Stimulated activated CD8-positive, alpha-beta memory T cell treated with anti-CD3 and anti-CD28 coated beads, Interleukin-12 subunit alpha, Interleukin-12 subunit beta, amount 100 ng/mL, for 1 hour (primary cell): ENCODE results near the gene SSR1.

Experiments
- DNase-seq: peaks from one replicate; pipeline ENCODE4 v3.0.0-alpha.2; 2020; ENCODE audit warnings: low read depth

SSR1 gene

GRCh38 chr6:7258231-7258763 lies 54.7 kb downstream of the SSR1 start:
- no peak for DNase-seq

GRCh38 chr6:7257521-7258230 lies 55.3 kb downstream of the SSR1 start:
- DNase-seq: no peak

DNA sequence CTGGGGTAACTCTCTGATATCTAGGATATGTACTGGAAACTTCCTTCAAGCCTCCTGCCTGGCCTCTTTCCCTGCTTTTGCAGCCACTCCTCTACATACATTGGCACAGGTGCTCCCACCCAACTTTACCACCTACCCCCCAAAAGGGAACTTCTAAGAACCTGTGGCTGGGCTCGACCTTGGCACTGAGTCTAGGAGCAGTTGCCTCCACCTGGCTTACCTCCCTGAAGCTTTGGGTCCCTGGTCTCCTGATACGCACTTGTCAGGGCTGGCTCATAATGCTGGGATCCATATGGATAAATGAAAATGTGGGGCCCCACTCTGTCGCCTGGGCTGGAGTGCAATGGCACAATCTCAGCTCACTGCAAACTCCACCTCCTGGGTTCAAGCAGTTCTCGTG lies 56.2 kb downstream of the SSR1 start:
- no peak for DNase-seq

DNA sequence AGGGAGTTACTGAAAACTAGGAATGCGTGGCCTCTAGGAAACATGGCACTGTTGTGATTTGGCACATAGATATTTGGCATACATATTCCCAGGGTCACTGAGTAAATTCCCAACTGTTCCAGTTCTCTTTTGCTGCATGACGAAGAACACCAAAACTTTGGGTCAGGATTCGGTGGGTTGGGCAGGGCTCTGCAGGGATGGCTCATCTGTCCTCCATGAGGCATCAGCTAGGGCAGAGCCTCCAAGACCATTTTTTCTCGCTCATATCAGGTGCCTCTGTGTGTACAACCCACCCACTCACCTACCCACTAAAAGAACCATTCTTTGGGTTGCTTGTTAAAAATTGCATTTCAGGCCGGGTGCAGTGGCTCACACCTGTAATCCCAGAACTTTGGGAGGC lies 57.1 kb downstream of the SSR1 start:
- DNase-seq: no peak

DNA sequence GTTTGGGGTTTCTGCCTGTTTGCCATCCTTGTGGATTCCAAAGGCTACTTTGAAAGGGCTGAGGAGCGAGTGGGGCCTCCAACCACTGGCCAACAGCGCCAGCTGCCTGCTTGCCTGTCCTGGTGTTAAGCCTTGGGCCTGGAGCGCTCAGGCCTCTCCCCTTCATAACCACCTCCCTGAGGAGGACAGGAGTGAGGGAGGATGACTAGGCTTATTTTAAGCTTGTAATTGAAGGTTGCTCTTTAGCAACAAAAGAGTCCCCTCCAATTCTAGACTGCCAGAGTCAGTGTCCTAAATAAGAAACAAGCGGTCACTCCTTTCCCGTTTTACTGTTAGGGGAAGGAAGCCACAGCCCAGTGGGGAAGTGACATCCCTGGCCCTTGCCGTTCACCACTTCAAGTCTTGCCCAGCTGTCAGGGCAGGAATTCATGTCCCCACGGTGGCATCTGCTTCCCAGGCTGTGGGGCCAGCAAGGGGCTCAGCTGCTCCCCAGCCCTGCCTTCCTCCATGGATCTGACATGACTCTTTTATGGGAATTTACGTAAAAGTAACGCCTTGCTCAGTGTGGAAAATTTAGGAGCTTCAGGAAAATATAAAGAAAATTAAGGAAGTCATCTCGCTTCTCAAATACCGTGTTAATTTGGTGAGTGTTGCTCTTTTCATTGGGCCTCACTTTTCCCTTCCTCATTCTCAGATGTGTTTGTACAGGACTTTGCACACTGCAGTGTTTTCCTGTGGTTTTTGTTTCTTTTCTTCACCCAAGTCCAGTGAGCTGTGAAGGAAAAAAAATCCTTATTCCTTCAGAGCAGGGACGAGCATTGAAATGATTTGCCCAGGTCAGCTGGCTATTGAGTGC lies 57.8 kb downstream of the SSR1 start:
- no peak for DNase-seq

- DNase-seq: no peak
Observed at GRCh38 chr6:7252390-7252789, 60.6 kb downstream of the SSR1 start.

DNA sequence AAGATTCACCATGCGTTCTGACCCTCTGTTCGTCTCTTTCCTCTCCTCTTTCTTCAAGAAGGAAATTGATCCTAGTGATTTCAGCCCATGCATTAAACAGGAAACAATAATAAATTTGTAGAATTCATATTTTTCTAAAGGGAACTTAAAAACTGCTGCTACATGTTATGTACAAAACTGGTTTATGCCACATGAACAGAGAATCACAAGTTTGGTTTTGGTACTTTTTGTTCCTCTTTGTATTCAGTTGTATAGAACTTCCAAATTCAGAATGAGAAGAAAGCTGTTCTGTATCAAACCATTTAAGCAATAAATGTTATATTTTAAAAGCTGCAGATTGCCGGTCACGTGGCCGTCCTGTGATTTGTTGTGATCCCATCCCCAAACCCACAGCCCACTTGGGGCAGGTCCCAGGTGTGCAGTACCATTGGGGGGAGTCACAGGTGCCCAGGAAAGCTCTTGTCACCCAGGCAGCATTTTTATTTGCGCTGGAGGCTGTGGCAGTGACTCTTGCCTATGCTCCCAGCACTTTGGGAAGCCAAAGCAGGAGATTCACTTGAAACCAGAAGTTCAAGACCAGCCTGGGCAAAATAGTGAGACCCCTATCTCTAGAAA lies 61.2 kb downstream of the SSR1 start:
- DNase-seq: no peak

GRCh38 chr6:7250812-7251211 lies 62.2 kb downstream of the SSR1 start:
- no peak for DNase-seq

GRCh38 chr6:7249946-7250643 lies 62.9 kb downstream of the SSR1 start:
- no peak for DNase-seq

DNA sequence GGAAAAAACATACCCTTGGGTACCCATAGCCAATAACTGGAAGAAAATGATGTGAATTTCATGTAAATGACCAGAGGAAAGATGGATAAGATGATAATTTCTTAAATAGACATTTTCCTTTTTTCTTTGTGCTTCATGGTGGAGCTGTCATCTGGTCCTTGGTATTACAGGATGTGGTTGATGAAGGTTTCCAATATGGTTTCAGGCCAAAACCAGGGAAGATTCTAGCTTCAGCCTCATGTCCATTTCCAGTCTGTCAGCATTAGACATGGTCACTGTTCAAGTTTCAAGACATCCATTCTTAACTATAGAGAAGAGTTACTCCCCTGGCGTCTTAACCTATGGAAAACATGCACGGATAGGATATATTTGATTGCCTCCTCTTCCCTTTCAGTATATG lies 63.6 kb downstream of the SSR1 start:
- no peak for DNase-seq

DNA sequence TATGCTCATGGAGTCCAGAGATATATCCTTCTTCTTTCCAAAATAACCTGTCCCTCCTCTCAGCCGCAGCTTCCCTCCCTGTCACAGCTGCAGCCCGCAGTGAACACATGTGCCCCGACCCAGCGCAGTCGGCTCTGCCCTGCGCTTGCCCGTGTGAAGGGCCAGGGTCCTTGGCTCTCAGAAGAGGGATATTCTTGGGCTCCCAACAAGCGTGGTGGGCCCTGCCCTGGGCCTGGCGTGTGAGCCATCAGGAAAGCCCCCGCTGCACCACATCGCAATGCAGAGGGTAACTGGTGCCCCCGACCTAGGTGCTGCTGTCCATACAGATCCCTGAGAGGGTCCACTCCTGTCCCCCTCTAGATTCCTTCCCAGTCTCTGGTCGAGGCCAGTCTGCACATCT lies 65.2 kb downstream of the SSR1 start:
- no peak for DNase-seq

GRCh38 chr6:7247179-7247456 lies 65.9 kb downstream of the SSR1 start:
- DNase-seq: no peak

GRCh38 chr6:7246401-7247178 lies 66.4 kb downstream of the SSR1 start:
- DNase-seq: no peak

DNA sequence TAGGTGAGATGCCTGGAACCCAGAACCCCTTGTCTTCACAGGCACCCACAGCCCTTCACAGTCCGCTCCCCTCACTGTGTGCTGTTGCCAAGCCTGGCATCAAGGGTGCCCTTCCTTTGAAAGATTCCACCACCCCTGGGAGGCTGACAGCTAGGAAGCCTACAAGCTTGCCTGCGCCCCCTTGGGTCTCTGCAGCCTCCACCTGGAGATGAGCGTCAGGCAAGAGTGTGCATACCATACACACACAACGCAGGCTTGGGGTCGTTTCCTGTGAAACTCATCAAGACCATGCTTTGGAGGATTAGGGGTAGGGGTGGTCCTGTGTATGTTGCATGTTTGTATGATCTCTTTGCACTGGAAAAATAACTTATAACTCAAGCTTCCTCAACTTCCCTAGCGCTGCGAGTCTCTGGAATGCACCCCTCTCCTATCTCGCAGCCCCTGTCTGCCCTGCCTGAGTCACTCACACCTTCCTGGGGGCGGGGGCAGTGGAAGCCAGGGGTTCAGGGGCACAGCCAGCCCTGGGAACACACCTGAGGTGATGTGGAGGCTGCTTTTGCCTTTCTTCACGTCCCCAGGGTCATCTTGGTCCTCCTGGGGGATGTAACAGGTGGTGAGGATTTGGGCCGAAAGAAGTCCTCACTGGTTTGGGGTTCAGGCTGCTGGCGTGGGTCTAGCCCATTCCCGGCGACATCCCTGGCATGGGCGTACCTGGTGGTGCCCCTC lies 67.2 kb downstream of the SSR1 start:
- no peak for DNase-seq

DNA sequence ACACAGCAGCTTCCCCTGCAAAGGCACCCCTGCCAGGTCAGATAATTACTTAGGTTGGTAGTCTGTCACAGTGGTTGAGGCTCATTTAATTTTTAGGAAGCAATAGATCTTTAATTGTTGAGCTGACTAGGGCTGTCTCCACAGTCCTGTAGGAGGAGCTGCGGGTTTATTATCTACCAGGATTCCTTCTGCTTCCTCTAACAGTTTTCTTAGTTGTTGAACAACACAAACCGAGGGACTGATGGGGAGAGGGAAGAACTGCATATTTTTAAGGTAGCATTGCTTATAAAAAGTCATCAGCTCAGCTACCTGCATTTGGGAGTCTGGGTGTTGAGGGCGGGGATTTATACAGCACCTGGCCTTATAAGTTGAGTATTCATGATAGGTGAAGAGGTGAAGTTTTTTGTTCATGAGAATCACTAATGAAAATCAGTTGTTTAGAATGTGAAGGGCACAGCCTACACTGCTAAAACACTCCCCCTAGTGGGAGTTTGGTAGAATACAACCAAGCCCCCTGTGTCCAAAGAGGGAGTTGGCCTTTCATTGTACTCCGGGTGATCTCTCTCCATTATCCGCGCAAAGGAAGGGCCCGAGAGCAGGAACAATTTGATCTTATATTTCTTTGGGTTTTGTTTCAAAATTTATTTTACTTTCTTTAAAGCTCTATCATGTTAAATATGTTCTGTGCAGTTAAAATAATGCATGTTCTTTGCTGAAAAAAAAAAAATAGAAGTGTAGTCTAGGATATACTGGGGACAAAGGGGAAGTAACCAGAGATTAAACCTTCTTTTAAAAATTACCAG lies 69.6 kb downstream of the SSR1 start:
- peak; percentile 23 for DNase-seq

- no peak for DNase-seq
Observed at GRCh38 chr6:7242835-7243178, 70.2 kb downstream of the SSR1 start.

DNA sequence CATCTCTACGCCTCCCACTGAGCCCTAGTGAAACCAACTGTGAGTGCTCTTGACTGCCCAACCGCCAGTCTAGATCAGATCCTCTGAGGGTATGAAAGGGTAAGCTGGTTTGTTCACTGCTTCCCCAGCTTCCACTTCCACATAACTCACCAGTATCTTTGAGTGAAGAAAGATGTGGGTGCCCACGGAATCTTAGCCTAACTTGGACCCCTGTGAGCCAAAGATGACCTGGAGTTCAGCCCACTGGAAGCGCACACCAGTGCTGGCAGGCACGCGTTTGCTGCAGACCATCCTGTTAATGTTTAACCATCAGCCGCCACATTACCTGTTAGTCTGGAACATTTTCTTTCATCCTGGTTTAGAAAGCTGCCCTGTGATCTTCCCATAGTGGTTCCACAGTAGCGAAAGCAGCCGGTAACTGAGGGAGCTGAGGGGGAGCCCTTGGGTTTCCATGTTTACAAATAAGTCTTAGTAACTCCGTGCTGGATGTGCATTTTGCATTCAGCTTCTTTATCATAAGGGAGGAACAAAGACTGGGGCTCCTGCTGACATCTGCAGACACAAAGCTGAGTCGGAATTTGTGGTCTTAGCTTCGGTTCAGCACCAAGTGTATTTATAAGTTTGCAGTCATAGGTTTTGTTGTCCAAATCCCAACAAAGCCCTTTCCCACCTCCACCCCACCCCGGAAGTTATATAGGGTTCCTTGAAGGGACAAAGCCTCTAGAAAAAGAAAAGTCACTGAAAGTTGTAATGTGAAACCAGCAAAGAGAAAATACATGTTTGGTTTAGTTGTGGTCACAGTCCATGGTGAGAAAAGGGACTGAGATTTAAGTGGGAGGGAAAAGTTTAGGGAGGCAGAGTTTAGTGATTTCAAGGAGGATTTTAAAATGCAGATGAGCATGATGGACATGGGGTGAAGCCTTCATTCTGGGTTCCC lies 71.0 kb downstream of the SSR1 start:
- DNase-seq: no peak

DNA sequence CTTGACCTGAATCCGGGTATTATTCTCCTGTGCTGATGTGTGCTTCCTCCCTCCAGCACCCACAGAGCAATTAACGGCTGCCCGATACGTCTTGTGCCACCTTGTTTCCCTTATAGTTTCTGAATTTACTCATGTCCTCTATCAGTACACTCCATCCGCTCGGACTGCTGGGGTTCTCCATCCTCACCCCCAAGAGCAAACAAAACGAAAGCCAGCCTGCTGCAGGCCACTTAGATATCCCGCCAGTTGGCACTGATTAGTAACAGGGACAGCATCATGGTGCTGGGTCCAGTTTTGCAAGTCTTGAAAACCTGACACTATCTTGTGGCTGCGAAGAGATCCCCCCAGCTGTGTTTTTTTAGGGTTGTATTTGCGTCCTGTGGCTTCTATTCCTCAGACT lies 71.8 kb downstream of the SSR1 start:
- no peak for DNase-seq

- DNase-seq: no peak
Observed at GRCh38 chr6:7240351-7240750, 72.6 kb downstream of the SSR1 start.
